MG63 (cell line): ENCODE results near the gene KIAA1958. TPM values are rescaled to one million over a fixed set of nuclear protein-coding genes. Genes with fewer than 3 reads are reported as not detected.
A peak's percentile ranks its signal among the peaks of the same experiment; 100 is the strongest.

Source experiments
- DNase-seq: peaks from one replicate; pipeline ENCODE4 v3.0.0-alpha.2; 2020
- H3K27me3 ChIP-seq: fragments of 250-450 bp; sonication (Bioruptor Pico); 2 replicates; pipeline ENCODE4 v1.5.1; 2020; ENCODE audit warnings: mild to moderate bottlenecking, moderate library complexity
- H3K36me3 ChIP-seq: fragments of 250-450 bp; sonication (Bioruptor Pico); 2 replicates; pipeline ENCODE4 v1.5.1; 2020; ENCODE audit warnings: mild to moderate bottlenecking, moderate library complexity
- H3K4me3 ChIP-seq: fragments of 250-450 bp; sonication (Bioruptor Pico); 2 replicates; pipeline ENCODE4 v1.5.1; 2020; ENCODE audit warnings: mild to moderate bottlenecking, moderate library complexity
- H3K9me3 ChIP-seq: fragments of 250-450 bp; sonication (Bioruptor Pico); 2 replicates; pipeline ENCODE4 v1.5.1; 2020; ENCODE audit warnings: mild to moderate bottlenecking, moderate library complexity
- total RNA-seq: library from RNA; depleted of rRNA; stranded (reverse); fragments of >200 nt; shearing (Covaris generic); gene quantifications from 2 replicates; pipeline ENCODE4 v1.2.3, GENCODE V29; 2014; ENCODE audit warnings: low replicate concordance; rRNA removed

The KIAA1958 gene
- total RNA-seq, 1 experiment from 2014 or later = 1.1 TPM

DNA sequence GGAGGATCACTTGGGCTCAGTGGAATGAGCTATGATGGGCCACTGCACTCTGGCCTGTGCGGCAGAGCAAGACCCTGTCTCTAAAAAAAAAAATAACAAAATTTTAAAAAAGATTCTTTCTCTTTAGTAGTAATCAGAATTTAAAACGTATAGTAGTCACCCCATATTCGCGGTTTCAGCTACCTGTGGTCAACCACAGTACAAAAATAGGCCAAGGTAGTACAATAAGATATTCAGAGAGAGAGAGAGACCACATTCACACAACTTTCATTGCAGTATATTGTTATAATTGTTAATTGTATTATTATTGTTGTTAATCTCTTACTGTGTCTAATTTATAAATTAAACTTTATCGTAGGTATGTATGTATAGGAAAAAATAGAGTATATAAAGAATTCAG is 212.6 kb downstream of the KIAA1958 start:
- Histone ChIP-seq H3K4me3 (no peak overlapping the region), H3K36me3 (peaks cover 3% of the 10 kb centered on the region), H3K27me3 (no peaks in the 10 kb centered on the region), H3K9me3 (no peaks in the 10 kb centered on the region)
- no peak for DNase-seq

DNA sequence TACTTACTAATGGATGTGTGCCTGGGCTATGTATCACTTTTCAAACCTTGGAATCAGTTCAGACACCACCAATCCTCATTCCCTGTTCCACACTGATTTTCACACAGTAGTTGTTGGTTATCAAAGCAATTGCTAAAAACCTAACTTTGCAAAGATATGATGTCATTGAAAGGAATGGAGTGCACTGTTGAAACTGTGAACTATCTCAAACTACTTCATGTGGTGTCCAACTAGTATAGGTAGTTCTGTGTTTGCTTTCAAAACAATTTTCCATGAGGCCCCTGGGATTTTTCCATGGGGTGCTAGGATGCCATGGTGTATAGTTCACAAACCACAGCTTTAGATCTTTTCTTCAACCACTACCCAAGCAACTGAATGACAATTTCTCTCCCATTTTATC is 213.5 kb downstream of the KIAA1958 start:
- Histone ChIP-seq H3K9me3 (no peaks in the 10 kb centered on the region), H3K36me3 (peaks cover 3% of the 10 kb centered on the region), H3K27me3 (no peaks in the 10 kb centered on the region), H3K4me3 (no peak overlapping the region)
- DNase-seq = no peak

DNA sequence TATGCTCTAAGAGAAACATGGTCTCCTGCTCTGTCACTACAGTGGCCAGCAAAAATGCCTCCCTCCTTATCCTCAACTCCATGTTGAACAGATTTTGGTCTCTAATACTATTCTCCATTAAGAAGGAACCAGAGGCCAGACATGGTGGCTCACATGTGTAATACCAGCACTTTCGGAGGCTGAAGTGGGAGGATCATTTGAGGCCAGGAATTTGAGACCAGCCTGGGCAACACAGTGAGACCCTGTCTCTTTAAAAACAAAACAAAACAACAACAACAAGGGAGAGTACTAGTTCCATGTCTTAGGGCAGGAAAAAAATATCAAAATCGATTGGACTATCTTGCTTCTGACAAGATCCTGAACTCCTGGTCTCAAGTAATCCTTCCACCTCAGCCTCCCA is 216.7 kb downstream of the KIAA1958 start:
- Histone ChIP-seq H3K36me3 (peaks cover 6% of the 10 kb centered on the region), H3K9me3 (no peaks in the 10 kb centered on the region), H3K4me3 (no peak overlapping the region), H3K27me3 (no peaks in the 10 kb centered on the region)
- DNase-seq = no peak

DNA sequence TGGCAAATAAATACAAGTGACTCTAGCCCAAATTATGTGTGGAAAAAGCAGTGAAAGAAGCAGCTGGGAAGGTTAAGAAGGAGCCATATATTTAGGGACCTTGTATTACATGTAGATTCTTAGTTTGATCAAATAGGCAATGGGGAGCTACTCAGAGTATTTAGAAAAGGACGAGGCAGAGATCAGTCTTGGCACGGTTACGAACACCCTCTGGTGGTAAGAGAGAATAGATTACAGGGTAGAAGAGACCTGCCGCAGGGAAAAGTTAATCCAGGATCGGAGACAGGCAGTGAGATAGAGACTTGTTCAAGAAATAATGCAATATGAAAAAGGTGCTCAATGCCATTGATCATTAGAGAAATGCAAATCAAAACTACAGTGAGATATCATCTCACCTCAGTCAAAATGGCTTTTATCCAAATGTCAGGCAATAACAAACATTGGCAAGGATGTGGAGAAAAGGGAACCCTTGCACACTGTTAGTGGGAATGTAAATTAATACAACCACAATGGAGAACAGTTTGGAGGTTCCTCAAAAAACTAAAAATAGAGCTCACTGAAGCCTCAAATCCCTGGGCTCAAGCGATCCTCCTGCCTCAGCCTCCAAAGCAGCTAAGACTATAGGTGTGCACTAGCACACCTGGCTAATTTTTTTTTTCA is 219.3 kb downstream of the KIAA1958 start:
- no peak for DNase-seq
- Histone ChIP-seq H3K36me3 (peaks cover 11% of the 10 kb centered on the region), H3K4me3 (no peak overlapping the region), H3K27me3 (no peaks in the 10 kb centered on the region), H3K9me3 (no peaks in the 10 kb centered on the region)

DNA sequence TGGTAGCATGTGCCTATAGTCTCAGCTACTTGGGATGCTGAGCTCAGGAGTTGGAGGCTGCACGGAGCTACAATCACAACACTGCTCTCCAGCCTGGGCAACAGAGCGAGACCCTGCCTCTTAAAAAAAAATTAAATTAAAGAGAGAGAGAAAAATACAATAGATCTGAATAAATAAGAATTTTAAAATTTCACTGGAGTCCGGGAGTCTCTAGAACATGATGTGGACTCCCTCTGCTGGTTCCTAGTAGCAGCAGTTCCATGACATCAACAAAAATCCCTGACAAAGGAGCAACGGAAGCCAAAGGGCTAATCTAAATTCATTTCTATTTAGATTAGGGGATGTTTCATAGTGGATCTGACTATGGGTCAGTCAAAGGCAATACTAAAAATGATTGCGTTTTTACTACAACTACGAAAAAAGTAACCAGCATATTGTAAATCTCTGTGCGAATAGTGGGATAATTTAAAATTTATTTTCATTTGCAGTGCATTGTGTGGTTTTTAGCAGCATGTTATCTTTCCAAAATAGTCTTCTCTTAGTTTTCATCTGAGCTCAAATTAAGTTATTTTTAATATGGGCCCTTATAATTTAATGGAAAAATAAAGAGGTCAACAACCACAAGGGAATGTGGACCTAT is 224.5 kb downstream of the KIAA1958 start:
- Histone ChIP-seq H3K36me3 (peaks cover 33% of the 10 kb centered on the region), H3K4me3 (no peak overlapping the region), H3K9me3 (peaks cover 12% of the 10 kb centered on the region), H3K27me3 (no peaks in the 10 kb centered on the region)
- peak; percentile 11 for DNase-seq

DNA sequence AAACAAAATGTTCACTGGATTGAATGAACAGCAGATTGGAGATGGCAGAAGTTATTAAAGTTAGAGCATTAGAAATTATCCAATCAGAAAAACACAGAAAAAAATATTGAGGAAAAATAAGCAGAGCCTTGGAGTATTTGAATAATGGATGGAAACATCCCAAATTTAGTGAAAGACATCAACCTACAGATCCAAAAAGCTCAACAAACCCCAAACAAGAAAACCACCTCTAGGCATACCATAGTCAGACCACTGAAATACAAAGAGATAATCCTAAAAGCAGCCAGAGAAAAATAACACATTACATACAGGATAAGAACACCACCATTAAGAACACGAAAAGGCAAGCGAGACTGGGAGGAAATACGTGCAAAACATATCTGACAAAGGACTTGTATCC is 226.1 kb downstream of the KIAA1958 start:
- DNase-seq = no peak
- Histone ChIP-seq H3K36me3 (peaks cover 36% of the 10 kb centered on the region), H3K9me3 (peaks cover 12% of the 10 kb centered on the region), H3K27me3 (no peaks in the 10 kb centered on the region), H3K4me3 (no peak overlapping the region)

DNA sequence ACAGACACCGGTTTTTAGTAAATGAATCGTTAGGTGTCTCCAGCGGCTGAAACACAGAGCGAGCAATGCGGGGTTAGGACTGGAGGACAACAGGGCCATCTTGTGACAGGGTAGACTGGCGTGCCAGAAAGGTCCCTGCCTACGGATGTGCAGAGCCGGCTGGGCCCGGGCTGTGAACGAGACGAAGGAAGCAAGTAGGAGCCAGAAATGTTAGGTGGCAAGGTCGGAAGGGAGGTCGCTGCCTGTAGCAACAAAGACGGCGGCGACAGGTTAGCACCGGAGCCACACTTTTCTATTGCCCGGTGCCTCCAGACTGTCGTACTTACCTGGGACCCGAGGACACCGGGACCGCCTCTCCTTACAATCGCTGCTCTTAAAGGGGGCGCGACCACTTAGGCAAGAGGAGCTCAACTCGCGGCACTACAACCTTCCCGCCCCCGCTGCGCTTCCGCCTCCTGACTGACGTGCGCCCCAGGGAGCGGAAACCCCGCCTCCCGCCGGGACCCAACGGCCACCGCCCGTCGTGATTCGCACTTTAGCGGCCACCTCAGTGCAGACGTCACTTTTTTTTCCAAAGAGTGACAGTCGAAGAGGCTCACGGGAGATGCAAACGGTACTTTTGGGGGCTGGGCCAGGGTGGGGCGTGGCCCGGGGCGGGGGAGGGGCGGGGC is 231.2 kb downstream of the KIAA1958 start, which contains the start of gene INIP:
Gene INIP (minus strand): TSS at position 457 of the 671 bp plus-strand sequence. CDS start 1,632 bp downstream, outside the sequence.
- peaks cover 6% of the 10 kb centered on the region for H3K9me3 ChIP-seq

More for the DNA sequence above, 231.2 kb downstream of the KIAA1958 start, which contains the start of gene INIP:
- peaks cover 19% of the 10 kb centered on the region for H3K36me3 ChIP-seq
- no peaks in the 10 kb centered on the region for H3K27me3 ChIP-seq
- peak within 1 kb of the TSS; percentile 85 for H3K4me3 ChIP-seq
- peak; percentile 96 for DNase-seq

Other genes starting within 250 kb of the KIAA1958 start
- gene PTBP3, start 153.2 kb upstream of the KIAA1958 start, total RNA-seq = 16.3 and 20.7 TPM in 2 replicates
- 32.1 and 44.3 TPM in 2 replicates for gene HSDL2, start 106.7 kb upstream of the KIAA1958 start, total RNA-seq
- gene INIP, start 231.3 kb downstream of the KIAA1958 start, total RNA-seq = 18.0 and 18.4 TPM in 2 replicates